ENCODE measurements around the gene PRKCA.

GRCh38 chr17:66306446-66306845 lies 4.0 kb downstream of the PRKCA start:
- TF ChIP-seq CTCF (IDR thresholded peaks at IDR 0.05) (no peak), POLR2A (IDR thresholded peaks at IDR 0.05) (no peak), POLR2AphosphoS5 (IDR thresholded peaks at IDR 0.05; ENCODE audit: insufficient read depth in 1 of 2, low read depth in 1 of 2) (no peak)

Data from vagina (tissue), 2 donors.